ENCODE results near the gene VN1R5. TPM values are rescaled to one million over a fixed set of nuclear protein-coding genes. Genes with fewer than 3 reads are reported as not detected.

Gene VN1R5
- total and polyA plus RNA-seq, 3 experiments from 2014 or later = not detected

- H3K4me1 Mint-ChIP-seq = no peaks in the 10 kb centered on the region
- ChIA-PET POLR2A (no interaction called here), CTCF (no interaction called here)
- no peaks in the 10 kb centered on the region for H3K27me3 ChIP-seq (ENCODE audit: insufficient read depth, low read length, poor library complexity, severe bottlenecking)
- no peak overlapping the region for H3K4me3 Mint-ChIP-seq
- H3K4me1 ChIP-seq (ENCODE audit: insufficient read depth, low read length) = no peaks in the 10 kb centered on the region
- H3K9me3 ChIP-seq (ENCODE audit: low read length) = no peaks in the 10 kb centered on the region
- no peaks in the 10 kb centered on the region for H3K36me3 ChIP-seq (ENCODE audit: insufficient read depth, low read length)
- H3K4me3 ChIP-seq (ENCODE audit: low read length) = no peak overlapping the region
- H3K27ac ChIP-seq (ENCODE audit: low read depth, low read length) = no peak overlapping the region
- no peak overlapping the region for H3K27ac Mint-ChIP-seq
- no peak for DNase-seq
- H3K27me3 Mint-ChIP-seq = peaks cover 0 to 1% of the 10 kb centered on the region in 2 donors
- H3K36me3 Mint-ChIP-seq = peaks cover 0 to 21% (median 1%) of the 10 kb centered on the region in 3 donors
- H3K9me3 Mint-ChIP-seq = peaks cover 17 to 38% (median 24%) of the 10 kb centered on the region in 5 donors
Observed at GRCh38 chr1:247246325-247247115, 9.4 kb upstream of the VN1R5 start.

- Histone ChIP-seq H3K9me3 (ENCODE audit: low read length) (no peaks in the 10 kb centered on the region), H3K36me3 (ENCODE audit: insufficient read depth, low read length) (no peaks in the 10 kb centered on the region), H3K27me3 (ENCODE audit: insufficient read depth, low read length, poor library complexity, severe bottlenecking) (no peaks in the 10 kb centered on the region), H3K27ac (ENCODE audit: low read depth, low read length) (no peak overlapping the region), H3K4me3 (ENCODE audit: low read length) (no peak overlapping the region), H3K4me1 (ENCODE audit: insufficient read depth, low read length) (no peaks in the 10 kb centered on the region)
- DNase-seq = no peak
- Mint-ChIP-seq H3K27ac (no peak overlapping the region), H3K27me3 (peaks cover 1 to 7% of the 10 kb centered on the region in 2 donors), H3K36me3 (peaks cover 0 to 21% (median 1%) of the 10 kb centered on the region in 3 donors), H3K9me3 (peaks cover 17 to 38% (median 24%) of the 10 kb centered on the region in 5 donors), H3K4me3 (no peak overlapping the region), H3K4me1 (no peaks in the 10 kb centered on the region)
- CTCF ChIA-PET = no interaction called here
- POLR2A ChIA-PET = no interaction called here
Observed at GRCh38 chr1:247247568-247247967, 8.3 kb upstream of the VN1R5 start.

DNA sequence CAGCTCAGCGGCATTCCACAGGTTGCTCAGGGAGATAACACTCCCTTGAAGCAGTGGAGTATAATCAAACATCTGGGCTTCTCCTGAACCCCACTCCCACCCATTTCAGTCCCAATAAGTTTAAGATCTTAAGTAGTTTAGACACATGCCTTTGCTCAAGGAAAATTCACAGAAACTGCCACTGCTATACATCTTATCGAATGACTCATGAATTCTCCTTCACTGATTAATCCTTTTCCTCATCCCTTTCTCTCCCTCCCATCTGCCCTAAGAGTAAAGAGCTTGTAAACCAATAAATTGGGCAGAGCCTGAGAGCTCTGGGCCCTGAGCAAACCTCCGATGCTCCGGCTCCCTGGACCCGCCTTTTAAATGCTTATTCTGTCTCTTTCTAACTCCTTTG, 10.2 kb downstream of the VN1R5 start:
- Mint-ChIP-seq H3K9me3 (peaks cover 7 to 29% (median 25%) of the 10 kb centered on the region in 5 donors), H3K4me1 (no peaks in the 10 kb centered on the region), H3K36me3 (peaks cover 0 to 12% (median 0%) of the 10 kb centered on the region in 3 donors), H3K27ac (no peak overlapping the region), H3K4me3 (no peak overlapping the region), H3K27me3 (peaks cover 4 to 43% of the 10 kb centered on the region in 2 donors)
- no peaks in the 10 kb centered on the region for H3K27me3 ChIP-seq (ENCODE audit: insufficient read depth, low read length, poor library complexity, severe bottlenecking)
- CTCF ChIA-PET = no interaction called here
- H3K4me3 ChIP-seq (ENCODE audit: low read length) = no peak overlapping the region
- no peak for DNase-seq
- no peaks in the 10 kb centered on the region for H3K9me3 ChIP-seq (ENCODE audit: low read length)
- no peaks in the 10 kb centered on the region for H3K4me1 ChIP-seq (ENCODE audit: insufficient read depth, low read length)
- no peak overlapping the region for H3K27ac ChIP-seq (ENCODE audit: low read depth, low read length)
- POLR2A ChIA-PET = no interaction called here
- no peaks in the 10 kb centered on the region for H3K36me3 ChIP-seq (ENCODE audit: insufficient read depth, low read length)

GRCh38 chr1:247268390-247269045, 12.6 kb downstream of the VN1R5 start:
- H3K27ac Mint-ChIP-seq = no peak overlapping the region
- POLR2A ChIA-PET = no interaction called here

DNA sequence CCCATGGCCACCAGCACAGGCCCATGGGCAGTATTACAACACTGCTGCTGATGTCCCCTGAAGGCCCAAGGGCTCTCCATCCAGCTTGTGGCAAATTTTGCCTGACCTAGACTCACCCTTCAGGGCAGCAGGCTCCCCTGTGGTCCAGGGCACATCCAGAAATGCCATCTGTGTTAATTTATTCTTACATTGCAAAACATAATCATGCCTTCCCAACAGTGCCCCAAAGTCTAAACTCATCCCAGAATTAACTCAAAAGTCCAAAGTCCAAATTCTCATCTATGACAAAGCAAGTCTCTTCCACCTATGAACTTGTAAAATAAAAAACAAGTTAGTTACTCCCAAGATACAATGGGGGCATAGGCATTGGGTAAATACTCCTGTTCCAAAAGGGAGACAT, 13.3 kb downstream of the VN1R5 start:
- no peaks in the 10 kb centered on the region for H3K9me3 ChIP-seq (ENCODE audit: low read length)
- H3K27me3 Mint-ChIP-seq = peaks cover 4 to 38% of the 10 kb centered on the region in 2 donors
- ChIA-PET CTCF (no interaction called here), POLR2A (no interaction called here)
- H3K4me3 ChIP-seq (ENCODE audit: low read length) = no peak overlapping the region
- peaks cover 0 to 20% (median 1%) of the 10 kb centered on the region in 3 donors for H3K36me3 Mint-ChIP-seq
- H3K27me3 ChIP-seq (ENCODE audit: insufficient read depth, low read length, poor library complexity, severe bottlenecking) = no peaks in the 10 kb centered on the region
- H3K4me3 Mint-ChIP-seq = no peak overlapping the region
- H3K36me3 ChIP-seq (ENCODE audit: insufficient read depth, low read length) = no peaks in the 10 kb centered on the region
- H3K27ac Mint-ChIP-seq = peak overlapping the region in 1 of 8 donors; percentile 0
- peaks cover 15 to 38% (median 23%) of the 10 kb centered on the region in 5 donors for H3K9me3 Mint-ChIP-seq
- DNase-seq = no peak
- H3K4me1 Mint-ChIP-seq = no peaks in the 10 kb centered on the region
- H3K4me1 ChIP-seq (ENCODE audit: insufficient read depth, low read length) = no peaks in the 10 kb centered on the region
- H3K27ac ChIP-seq (ENCODE audit: low read depth, low read length) = no peak overlapping the region

More at GRCh38 chr1:247268390-247269045, 12.6 kb downstream of the VN1R5 start:
- no peaks in the 10 kb centered on the region for H3K27me3 ChIP-seq (ENCODE audit: insufficient read depth, low read length, poor library complexity, severe bottlenecking)
- H3K27me3 Mint-ChIP-seq = peaks cover 4 to 41% of the 10 kb centered on the region in 2 donors
- no peaks in the 10 kb centered on the region for H3K4me1 ChIP-seq (ENCODE audit: insufficient read depth, low read length)
- H3K4me3 ChIP-seq (ENCODE audit: low read length) = no peak overlapping the region
- H3K36me3 Mint-ChIP-seq = peaks cover 0 to 20% (median 1%) of the 10 kb centered on the region in 3 donors
- H3K9me3 ChIP-seq (ENCODE audit: low read length) = no peaks in the 10 kb centered on the region
- CTCF ChIA-PET = no interaction called here
- no peak overlapping the region for H3K4me3 Mint-ChIP-seq
- no peak overlapping the region for H3K27ac ChIP-seq (ENCODE audit: low read depth, low read length)
- peaks cover 15 to 38% (median 27%) of the 10 kb centered on the region in 5 donors for H3K9me3 Mint-ChIP-seq
- H3K36me3 ChIP-seq (ENCODE audit: insufficient read depth, low read length) = no peaks in the 10 kb centered on the region
- H3K4me1 Mint-ChIP-seq = no peaks in the 10 kb centered on the region
- no peak for DNase-seq

DNA sequence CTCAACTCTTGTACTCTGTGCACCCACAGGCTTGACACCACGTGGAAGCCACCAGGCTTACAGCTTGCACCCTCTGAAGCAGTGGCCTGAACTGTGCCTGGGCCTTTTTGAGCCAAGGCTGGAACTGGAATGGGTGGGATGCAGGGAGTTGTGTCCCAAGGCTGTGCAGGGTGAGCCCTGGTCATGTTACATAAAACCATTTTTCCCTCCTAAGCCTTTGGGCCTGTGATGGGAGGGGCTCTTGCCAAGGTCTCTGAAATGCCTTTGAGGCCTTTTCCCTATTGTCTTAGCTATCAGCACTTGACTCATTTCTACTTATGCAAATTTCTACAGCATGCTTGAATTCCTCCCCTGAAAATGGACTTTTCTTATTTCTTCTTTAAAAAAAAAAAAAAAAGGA, 14.1 kb downstream of the VN1R5 start:
- no peak overlapping the region for H3K4me3 ChIP-seq (ENCODE audit: low read length)
- peaks cover 0 to 24% (median 1%) of the 10 kb centered on the region in 3 donors for H3K36me3 Mint-ChIP-seq
- H3K27ac Mint-ChIP-seq = no peak overlapping the region
- peaks cover 15 to 32% (median 20%) of the 10 kb centered on the region in 5 donors for H3K9me3 Mint-ChIP-seq
- H3K4me1 ChIP-seq (ENCODE audit: insufficient read depth, low read length) = no peaks in the 10 kb centered on the region
- DNase-seq = no peak
- H3K4me1 Mint-ChIP-seq = no peaks in the 10 kb centered on the region
- H3K27me3 Mint-ChIP-seq = peaks cover 4 to 30% of the 10 kb centered on the region in 2 donors
- no peak overlapping the region for H3K4me3 Mint-ChIP-seq
- POLR2A ChIA-PET = no interaction called here
- no peaks in the 10 kb centered on the region for H3K36me3 ChIP-seq (ENCODE audit: insufficient read depth, low read length)
- CTCF ChIA-PET = no interaction called here
- no peaks in the 10 kb centered on the region for H3K27me3 ChIP-seq (ENCODE audit: insufficient read depth, low read length, poor library complexity, severe bottlenecking)
- H3K27ac ChIP-seq (ENCODE audit: low read depth, low read length) = no peak overlapping the region
- no peaks in the 10 kb centered on the region for H3K9me3 ChIP-seq (ENCODE audit: low read length)

GRCh38 chr1:247273013-247273412, 17.1 kb downstream of the VN1R5 start:
- Histone ChIP-seq H3K27me3 (ENCODE audit: insufficient read depth, low read length, poor library complexity, severe bottlenecking) (no peaks in the 10 kb centered on the region), H3K4me1 (ENCODE audit: insufficient read depth, low read length) (no peaks in the 10 kb centered on the region), H3K27ac (ENCODE audit: low read depth, low read length) (no peak overlapping the region), H3K36me3 (ENCODE audit: insufficient read depth, low read length) (no peaks in the 10 kb centered on the region), H3K4me3 (ENCODE audit: low read length) (no peak overlapping the region), H3K9me3 (ENCODE audit: low read length) (no peaks in the 10 kb centered on the region)
- peaks cover 0 to 33% (median 4%) of the 10 kb centered on the region in 3 donors for H3K36me3 Mint-ChIP-seq
- H3K4me1 Mint-ChIP-seq = no peaks in the 10 kb centered on the region
- no peak overlapping the region for H3K4me3 Mint-ChIP-seq
- ChIA-PET CTCF (no interaction called here), POLR2A (no interaction called here)
- DNase-seq = no peak
- H3K27me3 Mint-ChIP-seq = peaks cover 0 to 10% of the 10 kb centered on the region in 2 donors
- no peak overlapping the region for H3K27ac Mint-ChIP-seq
- peaks cover 10 to 31% (median 20%) of the 10 kb centered on the region in 5 donors for H3K9me3 Mint-ChIP-seq

GRCh38 chr1:247274605-247275256, 18.9 kb downstream of the VN1R5 start:
- ChIA-PET CTCF (no interaction called here), POLR2A (interaction anchor here (0.6 kb wide), 1 partner anchor 24 kb away, joined by 3 read pairs; no protein-coding TSS in a partner anchor)
- Histone ChIP-seq H3K4me1 (ENCODE audit: insufficient read depth, low read length) (no peaks in the 10 kb centered on the region), H3K9me3 (ENCODE audit: low read length) (no peaks in the 10 kb centered on the region), H3K27me3 (ENCODE audit: insufficient read depth, low read length, poor library complexity, severe bottlenecking) (no peaks in the 10 kb centered on the region), H3K36me3 (ENCODE audit: insufficient read depth, low read length) (no peaks in the 10 kb centered on the region), H3K4me3 (ENCODE audit: low read length) (no peak overlapping the region), H3K27ac (ENCODE audit: low read depth, low read length) (no peak overlapping the region)
- H3K36me3 Mint-ChIP-seq = peaks cover 0 to 29% (median 4%) of the 10 kb centered on the region in 3 donors
- peaks cover 10 to 29% (median 17%) of the 10 kb centered on the region in 5 donors for H3K9me3 Mint-ChIP-seq
- no peak overlapping the region for H3K4me3 Mint-ChIP-seq
- H3K27me3 Mint-ChIP-seq = peaks cover 0 to 3% of the 10 kb centered on the region in 2 donors
- H3K4me1 Mint-ChIP-seq = no peaks in the 10 kb centered on the region
- H3K27ac Mint-ChIP-seq = no peak overlapping the region
- no peak for DNase-seq

Data from CD8-positive, alpha-beta memory T cell (primary cell).